ENCODE measurements around the gene NSG2. TPM values are rescaled to one million over a fixed set of nuclear protein-coding genes. Genes with fewer than 3 reads are reported as not detected.
"Not testable (repeated sequence)": the region's sequence is repeated elsewhere in the genome, so short reads cannot be mapped to it uniquely, and the experiment has no call there.

NSG2 gene
- total and polyA plus RNA-seq, 5 donors from 2014 or later = not detected

DNA sequence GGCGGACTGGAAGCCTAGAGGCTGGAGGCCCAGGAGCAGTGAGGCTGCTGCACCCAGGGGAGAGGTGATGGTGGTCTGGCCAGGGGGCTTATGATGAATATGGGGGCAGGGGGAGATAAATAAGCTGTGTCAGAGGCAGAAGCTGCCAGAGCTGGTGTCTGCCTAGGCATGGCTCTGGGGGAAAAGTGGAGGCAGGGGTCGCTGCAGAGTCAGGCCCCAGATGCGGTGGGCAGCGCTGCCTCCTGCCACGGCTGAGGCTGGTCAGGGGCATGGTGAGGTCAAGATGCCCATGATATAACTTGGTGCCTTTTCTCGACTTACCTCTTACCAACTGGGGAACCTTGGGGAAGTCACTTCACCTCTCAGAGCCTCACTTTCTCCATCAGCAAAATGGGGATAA lies 51.1 kb downstream of the NSG2 start:
- Mint-ChIP-seq H3K27ac (no peak overlapping the region), H3K4me3 (no peak overlapping the region), H3K9me3 (peaks cover 0 to 2% (median 0%) of the 10 kb centered on the region in 7 donors), H3K4me1 (no peaks in the 10 kb centered on the region), H3K36me3 (no peaks in the 10 kb centered on the region), H3K27me3 (no peaks in the 10 kb centered on the region)
- no peak for ATAC-seq (ENCODE audit: low read depth in 2 of 2)
- peaks cover 2% of the 10 kb centered on the region for H3K27me3 ChIP-seq (ENCODE audit: control insufficient read depth, insufficient read depth, low read length)
- no peaks in the 10 kb centered on the region for H3K36me3 ChIP-seq (ENCODE audit: control insufficient read depth, insufficient read depth, low read length)
- no peak overlapping the region for H3K27ac ChIP-seq (ENCODE audit: insufficient read depth, low read length, poor library complexity, severe bottlenecking)
- no peaks in the 10 kb centered on the region for H3K4me1 ChIP-seq (ENCODE audit: control insufficient read depth, insufficient read depth, low read length, poor library complexity, severe bottlenecking)
- DNase-seq = no peak
- H3K9me3 ChIP-seq (ENCODE audit: control insufficient read depth in 2 of 2, low read length in 2 of 2) = no peaks in the 10 kb centered on the region
- no peak overlapping the region for H3K4me3 ChIP-seq (ENCODE audit: low read depth, low read length)

DNA sequence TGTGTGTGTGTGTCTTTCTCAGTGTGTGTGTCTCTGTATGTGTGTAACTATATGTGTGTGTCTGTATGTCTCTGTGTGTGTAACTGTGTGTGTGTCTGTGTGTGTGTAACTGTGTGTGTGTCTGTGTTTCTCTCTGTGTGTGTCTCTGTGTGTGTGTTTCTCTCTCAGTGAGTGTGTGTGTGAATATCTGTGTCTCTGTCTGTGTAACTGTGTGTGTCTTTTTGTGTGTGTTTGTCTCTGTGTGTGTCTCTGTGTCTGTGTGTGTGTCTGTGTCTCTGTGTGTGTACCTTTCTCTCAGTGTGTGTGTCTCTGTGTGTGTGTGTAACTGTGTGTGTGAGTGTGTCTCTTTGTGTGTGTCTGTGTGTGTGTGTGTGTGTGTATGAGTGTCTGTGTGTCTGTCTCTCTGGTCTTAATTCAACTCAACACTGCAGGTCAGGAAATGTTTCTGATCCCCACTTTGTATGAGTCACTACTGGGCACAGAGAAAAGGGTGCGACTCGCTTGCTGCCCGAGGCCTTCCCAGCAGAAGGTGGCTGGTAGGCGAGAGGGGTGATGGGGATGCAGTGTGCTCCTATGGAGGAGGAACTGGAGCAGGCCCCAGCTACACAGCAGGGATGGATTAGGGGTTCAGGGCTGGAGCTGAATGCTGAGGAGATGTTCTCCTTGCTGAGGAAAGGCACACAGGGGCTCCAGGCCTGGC lies 52.1 kb downstream of the NSG2 start:
- H3K9me3 ChIP-seq (ENCODE audit: control insufficient read depth in 2 of 2, low read length in 2 of 2) = no peaks in the 10 kb centered on the region
- Mint-ChIP-seq H3K36me3 (no peaks in the 10 kb centered on the region), H3K4me1 (no peaks in the 10 kb centered on the region)

DNA sequence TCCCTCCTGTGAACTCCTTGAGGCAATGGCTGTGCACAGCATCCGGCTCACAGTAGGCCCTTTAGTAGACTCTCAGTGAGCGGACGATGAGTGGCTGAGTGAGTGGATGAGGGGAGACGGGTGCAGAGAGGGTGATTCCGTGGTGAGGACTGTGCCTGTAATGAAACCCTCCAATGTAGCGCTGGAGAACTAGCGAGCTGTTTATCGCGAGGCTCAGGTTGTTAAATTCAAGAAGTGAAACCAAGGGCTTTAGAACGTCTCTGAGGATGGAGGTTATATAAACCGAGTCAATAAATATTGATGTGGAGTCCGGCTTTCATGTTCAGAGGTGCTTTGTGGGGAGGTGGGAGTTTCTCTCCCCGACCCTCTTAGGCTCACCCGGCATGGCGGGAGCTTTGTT lies 53.2 kb downstream of the NSG2 start:
- no peaks in the 10 kb centered on the region for H3K9me3 ChIP-seq (ENCODE audit: control insufficient read depth in 2 of 2, low read length in 2 of 2)
- peaks cover 2% of the 10 kb centered on the region for H3K27me3 ChIP-seq (ENCODE audit: control insufficient read depth, insufficient read depth, low read length)
- H3K4me3 Mint-ChIP-seq = no peak overlapping the region
- H3K36me3 ChIP-seq (ENCODE audit: control insufficient read depth, insufficient read depth, low read length) = no peaks in the 10 kb centered on the region
- no peak for ATAC-seq (ENCODE audit: low read depth in 2 of 2)
- no peaks in the 10 kb centered on the region for H3K9me3 Mint-ChIP-seq
- no peaks in the 10 kb centered on the region for H3K4me1 ChIP-seq (ENCODE audit: control insufficient read depth, insufficient read depth, low read length, poor library complexity, severe bottlenecking)
- no peak overlapping the region for H3K27ac Mint-ChIP-seq
- no peaks in the 10 kb centered on the region for H3K36me3 Mint-ChIP-seq
- no peak overlapping the region for H3K27ac ChIP-seq (ENCODE audit: insufficient read depth, low read length, poor library complexity, severe bottlenecking)
- no peaks in the 10 kb centered on the region for H3K4me1 Mint-ChIP-seq
- no peak for DNase-seq
- H3K4me3 ChIP-seq (ENCODE audit: low read depth, low read length) = no peak overlapping the region
- no peaks in the 10 kb centered on the region for H3K27me3 Mint-ChIP-seq

More for the DNA sequence above, 52.1 kb downstream of the NSG2 start:
- peaks cover 2% of the 10 kb centered on the region for H3K27me3 ChIP-seq (ENCODE audit: control insufficient read depth, insufficient read depth, low read length)
- H3K4me3 ChIP-seq (ENCODE audit: low read depth, low read length) = no peak overlapping the region
- no peak overlapping the region for H3K4me3 Mint-ChIP-seq
- no peaks in the 10 kb centered on the region for H3K36me3 ChIP-seq (ENCODE audit: control insufficient read depth, insufficient read depth, low read length)
- no peak overlapping the region for H3K27ac Mint-ChIP-seq
- no peaks in the 10 kb centered on the region for H3K27me3 Mint-ChIP-seq
- H3K27ac ChIP-seq (ENCODE audit: insufficient read depth, low read length, poor library complexity, severe bottlenecking) = no peak overlapping the region
- no peaks in the 10 kb centered on the region for H3K9me3 Mint-ChIP-seq
- ATAC-seq (ENCODE audit: low read depth in 2 of 2) (no peak), DNase-seq (no peak)
- no peaks in the 10 kb centered on the region for H3K4me1 ChIP-seq (ENCODE audit: control insufficient read depth, insufficient read depth, low read length, poor library complexity, severe bottlenecking)

GRCh38 chr5:174100490-174100889 lies 55.0 kb downstream of the NSG2 start:
- no peak for ATAC-seq (ENCODE audit: low read depth in 2 of 2)
- H3K36me3 ChIP-seq (ENCODE audit: control insufficient read depth, insufficient read depth, low read length) = no peaks in the 10 kb centered on the region
- H3K27me3 ChIP-seq (ENCODE audit: control insufficient read depth, insufficient read depth, low read length) = no peaks in the 10 kb centered on the region
- no peak for DNase-seq
- no peaks in the 10 kb centered on the region for H3K9me3 ChIP-seq (ENCODE audit: control insufficient read depth in 2 of 2, low read length in 2 of 2)
- no peak overlapping the region for H3K27ac ChIP-seq (ENCODE audit: insufficient read depth, low read length, poor library complexity, severe bottlenecking)
- H3K36me3 Mint-ChIP-seq = no peaks in the 10 kb centered on the region
- no peaks in the 10 kb centered on the region for H3K27me3 Mint-ChIP-seq
- H3K4me1 ChIP-seq (ENCODE audit: control insufficient read depth, insufficient read depth, low read length, poor library complexity, severe bottlenecking) = no peaks in the 10 kb centered on the region
- H3K4me3 Mint-ChIP-seq = no peak overlapping the region
- H3K4me3 ChIP-seq (ENCODE audit: low read depth, low read length) = no peak overlapping the region
- no peaks in the 10 kb centered on the region for H3K4me1 Mint-ChIP-seq
- H3K27ac Mint-ChIP-seq = no peak overlapping the region
- H3K9me3 Mint-ChIP-seq = no peaks in the 10 kb centered on the region

DNA sequence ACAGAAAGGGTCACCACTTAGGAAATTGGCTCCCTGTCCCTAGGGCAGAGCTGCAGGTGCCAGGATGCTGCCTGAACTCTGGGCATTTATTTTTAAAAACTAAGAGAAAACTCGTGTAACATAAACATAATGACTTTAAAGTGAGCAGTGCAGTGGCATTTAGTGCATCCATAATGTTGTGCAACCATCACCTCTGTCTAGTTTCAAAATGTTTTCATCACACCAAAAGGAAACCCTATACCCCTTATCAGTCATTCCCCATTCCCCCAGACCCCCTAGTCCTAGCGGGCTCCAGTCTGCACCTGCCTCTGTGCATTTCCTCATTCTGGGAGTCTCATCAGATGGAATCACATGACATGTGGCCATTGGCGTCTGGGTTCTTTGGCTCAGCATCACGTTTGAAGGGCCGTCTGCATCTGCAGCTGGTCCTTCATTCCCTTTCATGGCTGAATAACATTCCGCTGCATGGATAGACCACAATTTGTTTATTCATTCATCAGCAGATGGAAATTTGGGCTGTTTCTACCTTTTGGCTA lies 55.8 kb downstream of the NSG2 start:
- no peaks in the 10 kb centered on the region for H3K9me3 Mint-ChIP-seq

GRCh38 chr5:174102574-174102973 lies 57.1 kb downstream of the NSG2 start:
- H3K9me3 ChIP-seq (ENCODE audit: control insufficient read depth in 2 of 2, low read length in 2 of 2); H3K27me3 Mint-ChIP-seq; H3K4me1 Mint-ChIP-seq; H3K27ac ChIP-seq (ENCODE audit: insufficient read depth, low read length, poor library complexity, severe bottlenecking); H3K4me1 ChIP-seq (ENCODE audit: control insufficient read depth, insufficient read depth, low read length, poor library complexity, severe bottlenecking); H3K4me3 ChIP-seq (ENCODE audit: low read depth, low read length); ATAC-seq (ENCODE audit: low read depth in 2 of 2); H3K4me3 Mint-ChIP-seq; H3K36me3 ChIP-seq (ENCODE audit: control insufficient read depth, insufficient read depth, low read length); H3K9me3 Mint-ChIP-seq; H3K27ac Mint-ChIP-seq; H3K27me3 ChIP-seq (ENCODE audit: control insufficient read depth, insufficient read depth, low read length); H3K36me3 Mint-ChIP-seq; DNase-seq: not testable (repeated sequence)

More for the DNA sequence above, 55.8 kb downstream of the NSG2 start:
- Mint-ChIP-seq H3K4me1 (no peaks in the 10 kb centered on the region), H3K4me3 (no peak overlapping the region), H3K27me3 (no peaks in the 10 kb centered on the region), H3K36me3 (no peaks in the 10 kb centered on the region), H3K27ac (no peak overlapping the region)
- no peaks in the 10 kb centered on the region for H3K9me3 ChIP-seq (ENCODE audit: control insufficient read depth in 2 of 2, low read length in 2 of 2)
- no peak overlapping the region for H3K4me3 ChIP-seq (ENCODE audit: low read depth, low read length)
- H3K4me1 ChIP-seq (ENCODE audit: control insufficient read depth, insufficient read depth, low read length, poor library complexity, severe bottlenecking) = no peaks in the 10 kb centered on the region
- no peak overlapping the region for H3K27ac ChIP-seq (ENCODE audit: insufficient read depth, low read length, poor library complexity, severe bottlenecking)
- ATAC-seq (ENCODE audit: low read depth in 2 of 2) (no peak), DNase-seq (no peak)
- no peaks in the 10 kb centered on the region for H3K36me3 ChIP-seq (ENCODE audit: control insufficient read depth, insufficient read depth, low read length)
- H3K27me3 ChIP-seq (ENCODE audit: control insufficient read depth, insufficient read depth, low read length) = no peaks in the 10 kb centered on the region

DNA sequence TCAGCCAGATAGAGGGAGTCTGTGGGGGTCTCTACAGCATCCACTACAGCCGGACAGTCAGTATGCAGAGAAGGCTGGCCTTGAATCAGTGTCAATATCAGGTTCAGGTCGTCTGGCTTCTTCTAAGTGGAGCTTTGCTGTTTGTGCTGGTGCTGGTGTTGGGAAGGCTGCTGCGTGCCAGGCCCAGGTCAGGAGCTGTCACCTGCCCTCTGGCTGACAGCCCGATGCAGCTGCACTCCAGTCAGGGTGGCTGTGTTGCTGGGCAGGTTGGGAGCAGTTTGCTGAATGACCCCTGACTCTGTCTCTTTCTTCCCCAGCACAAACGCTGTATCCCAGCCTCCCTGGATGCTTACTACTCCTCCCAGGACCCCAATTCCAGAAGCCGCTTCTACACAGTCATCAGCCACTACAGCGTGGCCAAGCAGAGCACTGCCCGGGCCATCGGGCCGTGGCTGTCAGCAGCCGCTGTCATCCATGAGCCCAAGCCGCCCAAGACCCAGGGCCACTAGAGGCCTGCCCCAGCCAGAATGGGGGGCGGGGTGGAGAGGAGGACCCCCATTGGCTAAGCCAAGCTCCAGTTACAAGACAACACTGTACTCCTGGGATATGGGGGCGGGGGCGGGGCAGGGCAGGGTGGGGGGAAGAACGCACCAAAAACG lies 61.6 kb downstream of the NSG2 start:
- DNase-seq = no peak
- Histone ChIP-seq H3K27ac (ENCODE audit: insufficient read depth, low read length, poor library complexity, severe bottlenecking) (no peak overlapping the region), H3K27me3 (ENCODE audit: control insufficient read depth, insufficient read depth, low read length) (no peaks in the 10 kb centered on the region), H3K9me3 (ENCODE audit: control insufficient read depth in 2 of 2, low read length in 2 of 2) (no peaks in the 10 kb centered on the region), H3K4me3 (ENCODE audit: low read depth, low read length) (no peak overlapping the region), H3K36me3 (ENCODE audit: control insufficient read depth, insufficient read depth, low read length) (no peaks in the 10 kb centered on the region), H3K4me1 (ENCODE audit: control insufficient read depth, insufficient read depth, low read length, poor library complexity, severe bottlenecking) (no peaks in the 10 kb centered on the region)
- H3K27ac Mint-ChIP-seq = peak overlapping the region in 1 of 3 donors; percentile 33
- ATAC-seq (ENCODE audit: low read depth in 2 of 2) = no peak
- no peak overlapping the region for H3K4me3 Mint-ChIP-seq
- peaks cover 7% of the 10 kb centered on the region for H3K27me3 Mint-ChIP-seq
- H3K9me3 Mint-ChIP-seq = no peaks in the 10 kb centered on the region
- H3K4me1 Mint-ChIP-seq = no peaks in the 10 kb centered on the region
- no peaks in the 10 kb centered on the region for H3K36me3 Mint-ChIP-seq

GRCh38 chr5:174108745-174109144 lies 63.2 kb downstream of the NSG2 start:
- Histone ChIP-seq H3K36me3 (ENCODE audit: control insufficient read depth, insufficient read depth, low read length) (no peaks in the 10 kb centered on the region), H3K4me3 (ENCODE audit: low read depth, low read length) (no peak overlapping the region), H3K27me3 (ENCODE audit: control insufficient read depth, insufficient read depth, low read length) (no peaks in the 10 kb centered on the region), H3K4me1 (ENCODE audit: control insufficient read depth, insufficient read depth, low read length, poor library complexity, severe bottlenecking) (no peaks in the 10 kb centered on the region), H3K9me3 (ENCODE audit: control insufficient read depth in 2 of 2, low read length in 2 of 2) (no peaks in the 10 kb centered on the region), H3K27ac (ENCODE audit: insufficient read depth, low read length, poor library complexity, severe bottlenecking) (no peak overlapping the region)
- H3K36me3 Mint-ChIP-seq = no peaks in the 10 kb centered on the region
- H3K4me1 Mint-ChIP-seq = no peaks in the 10 kb centered on the region
- H3K4me3 Mint-ChIP-seq = no peak overlapping the region
- no peak overlapping the region for H3K27ac Mint-ChIP-seq
- H3K27me3 Mint-ChIP-seq = peaks cover 7% of the 10 kb centered on the region
- ATAC-seq (ENCODE audit: low read depth in 2 of 2) (no peak), DNase-seq (no peak)
- no peaks in the 10 kb centered on the region for H3K9me3 Mint-ChIP-seq
